GM21360 (cell line): ENCODE measurements around the gene MYLK2.

Experiments used
- ATAC-seq: cut with Tn5 transposase; IDR thresholded peaks from one replicate; pipeline ENCODE4 v1.9.1; 2021; ENCODE audit warnings: mild to moderate bottlenecking, moderate library complexity; ENCODE audit not compliant: unreplicated experiment

Gene MYLK2

GRCh38 chr20:31851240-31851955 is 32.2 kb downstream of the MYLK2 start:
- ATAC-seq: no peak

- no peak for ATAC-seq
These were observed 34.3 kb downstream of the MYLK2 start for GRCh38 chr20:31853481-31853880.

GRCh38 chr20:31856516-31856915 is 37.4 kb downstream of the MYLK2 start:
- ATAC-seq: no peak

- peak; percentile 65 for ATAC-seq
These were observed 39.0 kb downstream of the MYLK2 start for GRCh38 chr20:31857861-31858759.

- no peak for ATAC-seq
These were observed 39.6 kb downstream of the MYLK2 start for GRCh38 chr20:31858760-31859083.

- ATAC-seq: no peak
These were observed 40.3 kb downstream of the MYLK2 start for GRCh38 chr20:31859266-31859997.

- no peak for ATAC-seq
These were observed 40.8 kb downstream of the MYLK2 start for GRCh38 chr20:31859998-31860380.

GRCh38 chr20:31860390-31861134 is 41.4 kb downstream of the MYLK2 start:
- ATAC-seq: no peak

- ATAC-seq: no peak
These were observed 41.9 kb downstream of the MYLK2 start for GRCh38 chr20:31861135-31861384.

GRCh38 chr20:31861385-31862156 is 42.4 kb downstream of the MYLK2 start:
- no peak for ATAC-seq

- no peak for ATAC-seq
These were observed 43.0 kb downstream of the MYLK2 start for GRCh38 chr20:31862157-31862470.

GRCh38 chr20:31862506-31862905 is 43.4 kb downstream of the MYLK2 start:
- ATAC-seq: no peak

GRCh38 chr20:31863296-31864085 is 44.3 kb downstream of the MYLK2 start:
- ATAC-seq: no peak

GRCh38 chr20:31864521-31865400 is 45.6 kb downstream of the MYLK2 start:
- no peak for ATAC-seq

GRCh38 chr20:31866221-31866620 is 47.1 kb downstream of the MYLK2 start:
- no peak for ATAC-seq

GRCh38 chr20:31868853-31869672 is 49.9 kb downstream of the MYLK2 start:
- no peak for ATAC-seq

GRCh38 chr20:31869673-31869941 is 50.5 kb downstream of the MYLK2 start:
- no peak for ATAC-seq
